Measurements from ENCODE around the gene CDH16. TPM values are rescaled to one million over a fixed set of nuclear protein-coding genes. Genes with fewer than 3 reads are reported as not detected.

CDH16 gene
- polyA plus RNA-seq, 1 experiment, result not detected

GRCh38 chr16:66918355-66918754 lies 330 bp downstream of the CDH16 start:
- DNase-seq (ENCODE audit: low read depth, low spot score), result no peak
- CTCF ChIA-PET, result interaction anchor here (1.3 to 2.4 kb wide), 4 partner anchors 9 to 11 kb away, joined by 3 to 9 read pairs (median 5); no protein-coding TSS in a partner anchor

GRCh38 chr16:66917741-66918140 lies 944 bp downstream of the CDH16 start:
- Histone ChIP-seq H3K27me3 (ENCODE audit: control insufficient read depth, insufficient read depth, low read length) (peaks cover 38% of the 10 kb centered on the region), H3K4me3 (ENCODE audit: low read depth, low read length) (no peak overlapping the region), H3K9me3 (ENCODE audit: control insufficient read depth, insufficient read depth, low read length) (no peaks in the 10 kb centered on the region; the same call in 1 of the 2 replicates), H3K27ac (ENCODE audit: low read depth, low read length) (no peak overlapping the region)
- ChIA-PET POLR2A (no interaction called here), CTCF (interaction anchor here (1.3 to 2.4 kb wide), 2 partner anchors 8 to 9 kb away, joined by 3 to 9 read pairs; no protein-coding TSS in a partner anchor)
- no peak for DNase-seq (ENCODE audit: low read depth, low spot score)
- no peak for TF ChIP-seq CTCF (IDR thresholded peaks at IDR 0.05; ENCODE audit: low read depth, low read length)

More at GRCh38 chr16:66918355-66918754, 330 bp downstream of the CDH16 start:
- no peak for TF ChIP-seq CTCF (IDR thresholded peaks at IDR 0.05; ENCODE audit: low read depth, low read length)
- H3K4me3 ChIP-seq (ENCODE audit: low read depth, low read length), result no peak overlapping the region
- POLR2A ChIA-PET, result interaction anchor here (1.2 kb wide), 1 partner anchor 13 kb away, joined by 4 read pairs; no protein-coding TSS in a partner anchor
- H3K9me3 ChIP-seq (ENCODE audit: control insufficient read depth, insufficient read depth, low read length), result peaks cover under 1% of the 10 kb centered on the region; the same call in 1 of the 2 replicates
- peaks cover 38% of the 10 kb centered on the region for H3K27me3 ChIP-seq (ENCODE audit: control insufficient read depth, insufficient read depth, low read length)
- H3K27ac ChIP-seq (ENCODE audit: low read depth, low read length), result no peak overlapping the region

- ChIA-PET CTCF (interaction anchor here (0.7 kb wide), 1 partner anchor 416 kb away, joined by 3 read pairs; no protein-coding TSS in a partner anchor), POLR2A (no interaction called here)
- no peak for DNase-seq (ENCODE audit: low read depth, low spot score)
- H3K27ac ChIP-seq (ENCODE audit: low read depth, low read length), result no peak overlapping the region
- peaks cover 35% of the 10 kb centered on the region for H3K27me3 ChIP-seq (ENCODE audit: control insufficient read depth, insufficient read depth, low read length)
- no peak for TF ChIP-seq CTCF (IDR thresholded peaks at IDR 0.05; ENCODE audit: low read depth, low read length)
- no peak overlapping the region for H3K4me3 ChIP-seq (ENCODE audit: low read depth, low read length)
- no peaks in the 10 kb centered on the region; the same call in 1 of the 2 replicates for H3K9me3 ChIP-seq (ENCODE audit: control insufficient read depth, insufficient read depth, low read length)
Observed at GRCh38 chr16:66916518-66916917, 2.2 kb downstream of the CDH16 start.

- DNase-seq (ENCODE audit: low read depth, low spot score), result no peak
- Histone ChIP-seq H3K27me3 (ENCODE audit: control insufficient read depth, insufficient read depth, low read length) (peaks cover 26% of the 10 kb centered on the region), H3K9me3 (ENCODE audit: control insufficient read depth, insufficient read depth, low read length) (no peaks in the 10 kb centered on the region; the same call in 1 of the 2 replicates), H3K27ac (ENCODE audit: low read depth, low read length) (no peak overlapping the region), H3K4me3 (ENCODE audit: low read depth, low read length) (no peak overlapping the region)
- no peak for TF ChIP-seq CTCF (IDR thresholded peaks at IDR 0.05; ENCODE audit: low read depth, low read length)
- POLR2A ChIA-PET, result no interaction called here
- CTCF ChIA-PET, result no interaction called here
Observed at GRCh38 chr16:66915041-66915440, 3.6 kb downstream of the CDH16 start.

- Histone ChIP-seq H3K4me3 (ENCODE audit: low read depth, low read length) (no peak overlapping the region), H3K9me3 (ENCODE audit: control insufficient read depth, insufficient read depth, low read length) (no peaks in the 10 kb centered on the region; the same call in 1 of the 2 replicates), H3K27ac (ENCODE audit: low read depth, low read length) (no peak overlapping the region), H3K27me3 (ENCODE audit: control insufficient read depth, insufficient read depth, low read length) (peaks cover 21% of the 10 kb centered on the region)
- no peak for TF ChIP-seq CTCF (IDR thresholded peaks at IDR 0.05; ENCODE audit: low read depth, low read length)
- POLR2A ChIA-PET, result no interaction called here
- CTCF ChIA-PET, result no interaction called here
- DNase-seq (ENCODE audit: low read depth, low spot score), result no peak
Observed at GRCh38 chr16:66914541-66914940, 4.1 kb downstream of the CDH16 start.

Measured in AG04450 (cell line).